Kidney epithelial cell (primary cell): ENCODE results near the gene OR7C1. TPM values are rescaled to one million over a fixed set of nuclear protein-coding genes. Genes with fewer than 3 reads are reported as not detected.

Experiments used
- DNase-seq: peaks from one replicate; pipeline ENCODE4 v3.0.0-alpha.2; 2010; ENCODE audit warnings: low read depth
- H3K27me3 ChIP-seq: 2 replicates; pipeline ENCODE4 v1.6.0; 2011; ENCODE audit warnings: low read length; ENCODE audit not compliant: control insufficient read depth, insufficient read depth
- H3K36me3 ChIP-seq: 2 replicates; pipeline ENCODE4 v1.5.1; 2011; ENCODE audit warnings: low read length; ENCODE audit not compliant: control insufficient read depth, insufficient read depth
- H3K4me3 ChIP-seq: 2 replicates; pipeline ENCODE4 v1.5.1; 2011; ENCODE audit warnings: low read depth, mild to moderate bottlenecking, control low read depth, low read length
- total RNA-seq: library from RNA; depleted of rRNA; stranded (reverse); fragments of >200 nt; gene quantifications from 2 replicates; pipeline ENCODE4 v1.2.3, GENCODE V29; 2015
- TF ChIP-seq, protein P1 (sequence below): IDR thresholded peaks from 2 replicates; pipeline ENCODE4 v1.5.1; 2011; ENCODE audit warnings: mild to moderate bottlenecking, moderate library complexity, low read length, control low read depth, inconsistent platforms; ENCODE audit not compliant: insufficient read depth, poor library complexity, severe bottlenecking

OR7C1 gene
- total RNA-seq, 1 donor from 2014 or later: not detected

DNA sequence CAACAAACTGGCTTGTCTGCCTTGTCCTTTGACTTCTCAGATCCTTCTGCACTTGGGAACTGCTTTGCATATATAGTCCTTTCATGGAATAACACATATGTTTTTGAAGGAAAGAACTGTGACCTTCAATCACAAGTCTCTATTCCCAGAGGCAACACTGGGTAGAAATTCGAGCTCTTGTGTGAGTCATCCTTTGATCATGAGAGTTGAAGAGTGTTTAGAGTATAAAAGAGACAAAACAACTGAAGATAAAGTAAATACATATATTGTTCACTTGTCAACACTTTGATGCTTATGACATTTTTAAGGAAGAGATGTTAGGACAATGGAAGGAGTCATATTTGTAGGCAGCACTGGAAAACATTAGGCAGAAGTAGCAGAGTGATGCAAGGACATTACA lies 5.2 kb upstream of the OR7C1 start:
- no peaks in the 10 kb centered on the region for H3K27me3 ChIP-seq
- no peak for DNase-seq
- no peak overlapping the region for H3K4me3 ChIP-seq
- TF ChIP-seq, protein P1, sequence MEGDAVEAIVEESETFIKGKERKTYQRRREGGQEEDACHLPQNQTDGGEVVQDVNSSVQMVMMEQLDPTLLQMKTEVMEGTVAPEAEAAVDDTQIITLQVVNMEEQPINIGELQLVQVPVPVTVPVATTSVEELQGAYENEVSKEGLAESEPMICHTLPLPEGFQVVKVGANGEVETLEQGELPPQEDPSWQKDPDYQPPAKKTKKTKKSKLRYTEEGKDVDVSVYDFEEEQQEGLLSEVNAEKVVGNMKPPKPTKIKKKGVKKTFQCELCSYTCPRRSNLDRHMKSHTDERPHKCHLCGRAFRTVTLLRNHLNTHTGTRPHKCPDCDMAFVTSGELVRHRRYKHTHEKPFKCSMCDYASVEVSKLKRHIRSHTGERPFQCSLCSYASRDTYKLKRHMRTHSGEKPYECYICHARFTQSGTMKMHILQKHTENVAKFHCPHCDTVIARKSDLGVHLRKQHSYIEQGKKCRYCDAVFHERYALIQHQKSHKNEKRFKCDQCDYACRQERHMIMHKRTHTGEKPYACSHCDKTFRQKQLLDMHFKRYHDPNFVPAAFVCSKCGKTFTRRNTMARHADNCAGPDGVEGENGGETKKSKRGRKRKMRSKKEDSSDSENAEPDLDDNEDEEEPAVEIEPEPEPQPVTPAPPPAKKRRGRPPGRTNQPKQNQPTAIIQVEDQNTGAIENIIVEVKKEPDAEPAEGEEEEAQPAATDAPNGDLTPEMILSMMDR: no peak
- no peaks in the 10 kb centered on the region for H3K36me3 ChIP-seq

DNA sequence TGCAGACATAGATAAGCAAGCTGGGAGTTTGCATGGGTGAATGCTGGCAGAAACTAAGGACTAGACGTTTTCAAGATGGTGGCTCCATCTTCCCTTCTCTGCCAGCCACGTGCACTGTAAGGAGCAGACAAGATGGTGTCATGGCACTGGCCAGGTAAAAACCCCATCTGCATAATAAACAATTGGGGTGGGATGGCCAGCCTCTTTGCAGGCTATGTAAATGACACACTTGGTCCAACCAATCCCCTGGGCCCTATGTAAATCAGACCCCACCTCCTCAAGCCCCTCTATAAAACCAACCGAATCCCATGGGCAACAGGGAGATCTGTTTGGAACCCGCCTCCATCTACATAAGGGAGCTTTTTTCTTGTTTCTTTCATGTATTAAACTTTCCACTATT lies 2.4 kb upstream of the OR7C1 start:
- DNase-seq: no peak
- TF ChIP-seq, protein P1: no peak
- Histone ChIP-seq H3K36me3 (no peaks in the 10 kb centered on the region), H3K4me3 (no peak overlapping the region), H3K27me3 (no peaks in the 10 kb centered on the region)

DNA sequence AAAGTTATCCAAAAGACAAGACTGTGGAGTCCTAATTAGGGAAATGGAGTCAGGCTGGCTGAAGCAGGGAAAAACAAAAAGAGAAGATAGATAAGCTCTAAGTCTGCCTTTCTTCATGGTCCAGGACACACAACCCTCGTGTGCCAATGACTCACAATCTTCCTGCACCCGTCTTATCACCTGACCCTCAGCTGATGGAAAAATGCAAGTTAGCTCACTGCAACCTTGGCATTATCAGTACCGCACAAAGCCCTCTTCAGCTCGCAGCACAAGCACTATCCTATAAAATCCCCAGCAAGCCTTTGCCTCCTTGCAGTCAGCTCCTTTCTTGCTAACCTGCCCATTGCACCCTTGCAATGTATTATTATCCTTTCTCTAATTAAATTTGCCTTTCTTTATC lies 4.3 kb downstream of the OR7C1 start:
- Histone ChIP-seq H3K27me3 (no peaks in the 10 kb centered on the region), H3K4me3 (no peak overlapping the region), H3K36me3 (no peaks in the 10 kb centered on the region)
- TF ChIP-seq, protein P1: no peak
- no peak for DNase-seq

DNA sequence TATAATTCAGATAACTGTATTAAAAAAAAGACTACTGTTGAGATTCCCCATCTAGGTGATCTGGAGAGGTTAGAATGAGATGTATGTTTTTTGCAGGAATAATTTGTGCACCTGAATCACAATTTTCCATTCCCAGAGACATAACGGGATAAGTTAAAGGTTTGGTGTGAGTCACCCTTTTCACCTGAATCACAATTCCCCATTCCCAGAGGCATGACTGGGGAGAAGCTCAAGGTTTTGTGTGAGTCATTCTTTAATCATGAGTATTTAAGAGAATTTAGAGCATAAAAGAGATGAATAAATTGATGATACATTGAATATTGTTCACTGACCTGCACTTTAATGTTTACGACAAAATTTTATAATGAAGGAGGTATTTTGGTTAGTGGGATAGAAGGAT lies 9.0 kb downstream of the OR7C1 start:
- TF ChIP-seq, protein P1: no peak
- DNase-seq: no peak
- H3K36me3 ChIP-seq: no peaks in the 10 kb centered on the region
- H3K27me3 ChIP-seq: no peaks in the 10 kb centered on the region
- no peak overlapping the region for H3K4me3 ChIP-seq

DNA sequence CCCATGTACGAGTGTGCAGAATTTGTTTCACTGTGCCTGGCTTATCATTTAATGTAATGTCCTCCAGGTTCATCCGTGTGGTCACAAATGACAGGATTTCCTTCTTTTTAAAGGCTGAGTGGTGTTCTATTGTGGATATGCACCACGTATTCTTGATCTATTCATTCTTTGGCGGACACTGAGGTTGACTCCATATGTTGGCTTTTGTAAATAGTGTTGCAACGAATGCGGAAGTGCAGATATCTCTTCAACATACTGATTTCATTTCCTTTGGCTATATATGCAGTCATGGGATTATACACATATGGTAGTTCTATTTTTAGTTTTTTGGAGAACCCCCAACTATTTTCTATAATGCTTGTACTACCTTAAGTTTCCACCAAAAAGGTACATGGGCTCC lies 13.0 kb downstream of the OR7C1 start:
- Histone ChIP-seq H3K27me3 (no peaks in the 10 kb centered on the region), H3K4me3 (no peak overlapping the region), H3K36me3 (no peaks in the 10 kb centered on the region)
- TF ChIP-seq, protein P1: no peak
- DNase-seq: no peak

DNA sequence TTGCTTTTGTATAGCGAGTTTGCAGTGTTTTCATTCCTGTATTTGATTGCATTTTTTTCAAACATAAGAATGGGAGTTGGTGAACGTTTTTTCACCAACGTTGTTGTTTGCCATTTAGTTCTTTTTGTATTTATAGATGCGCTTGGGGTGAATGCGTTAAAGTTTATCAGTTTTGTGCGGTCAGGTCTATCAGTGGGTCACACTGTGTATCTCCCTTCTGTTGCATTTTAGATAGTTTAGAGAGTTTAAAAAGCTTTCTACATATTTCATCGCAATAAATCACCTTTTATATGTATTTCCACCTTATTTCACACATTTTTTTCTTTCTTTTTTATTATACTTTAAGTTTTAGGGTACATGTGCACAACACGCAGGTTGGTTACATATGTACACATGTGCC lies 16.4 kb downstream of the OR7C1 start:
- TF ChIP-seq, protein P1: no peak
- no peaks in the 10 kb centered on the region for H3K36me3 ChIP-seq
- DNase-seq: no peak
- H3K4me3 ChIP-seq: no peak overlapping the region
- H3K27me3 ChIP-seq: no peaks in the 10 kb centered on the region
